ENCODE results near the gene LENG9.

Gene LENG9

DNA sequence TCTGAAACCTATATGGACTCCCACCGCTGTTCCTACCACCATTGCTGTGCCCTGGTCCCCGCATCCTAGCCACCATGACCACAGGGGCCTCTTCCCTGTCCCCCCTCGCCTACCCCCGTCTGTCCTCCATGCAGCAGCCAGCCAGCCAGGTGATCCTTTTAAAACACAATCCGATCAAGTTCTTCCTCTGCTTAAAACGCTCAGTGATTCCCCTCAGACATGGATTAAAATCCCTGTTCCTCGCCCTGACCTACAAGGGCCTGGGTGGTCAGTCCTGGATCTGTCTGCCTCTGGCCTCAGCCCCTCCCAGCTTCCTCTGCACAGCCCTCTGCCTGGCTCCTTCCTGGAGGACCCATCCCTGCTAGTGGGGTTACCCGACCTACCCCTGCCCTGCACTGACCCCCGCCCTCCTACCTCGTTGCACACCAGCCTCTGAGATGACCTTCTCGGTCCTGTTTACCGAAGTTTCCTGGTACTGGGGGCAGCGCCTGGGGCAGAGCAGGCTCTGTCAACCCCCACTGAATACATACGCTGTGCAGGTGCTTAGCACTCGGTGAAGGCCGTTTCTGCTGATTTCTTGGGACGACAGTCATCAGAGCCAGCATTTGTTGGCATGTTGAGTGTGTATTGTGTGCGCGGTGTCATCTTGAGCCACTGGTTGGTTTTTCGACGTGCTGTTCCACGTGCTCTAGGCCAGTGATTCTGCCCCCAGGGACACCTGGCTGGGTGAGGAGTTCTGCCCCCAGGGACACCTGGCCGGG, 29.3 kb downstream of the LENG9 start:
- no peak overlapping the region for H3K27ac ChIP-seq
- peak; percentile 57 for DNase-seq
- TF ChIP-seq CTCF (IDR thresholded peaks at IDR 0.05; ENCODE audit: low read depth, low read length) = no peak
- H3K27me3 ChIP-seq (ENCODE audit: insufficient read depth, low read depth, severe bottlenecking) = no peaks in the 10 kb centered on the region
- no peaks in the 10 kb centered on the region for H3K9me3 ChIP-seq (ENCODE audit: severe bottlenecking)
- peaks cover 3% of the 10 kb centered on the region for H3K36me3 ChIP-seq
- no peak overlapping the region for H3K4me3 ChIP-seq (ENCODE audit: low read depth, low read length)

- H3K27me3 ChIP-seq (ENCODE audit: insufficient read depth, low read depth, severe bottlenecking) = no peaks in the 10 kb centered on the region
- H3K4me3 ChIP-seq (ENCODE audit: low read depth, low read length) = no peak overlapping the region
- H3K9me3 ChIP-seq (ENCODE audit: severe bottlenecking) = no peaks in the 10 kb centered on the region
- DNase-seq = no peak
- H3K36me3 ChIP-seq = no peaks in the 10 kb centered on the region
- no peak overlapping the region for H3K27ac ChIP-seq
- TF ChIP-seq CTCF (IDR thresholded peaks at IDR 0.05; ENCODE audit: low read depth, low read length) = no peak
These were observed 29.9 kb downstream of the LENG9 start for GRCh38 chr19:54433697-54434096.

DNA sequence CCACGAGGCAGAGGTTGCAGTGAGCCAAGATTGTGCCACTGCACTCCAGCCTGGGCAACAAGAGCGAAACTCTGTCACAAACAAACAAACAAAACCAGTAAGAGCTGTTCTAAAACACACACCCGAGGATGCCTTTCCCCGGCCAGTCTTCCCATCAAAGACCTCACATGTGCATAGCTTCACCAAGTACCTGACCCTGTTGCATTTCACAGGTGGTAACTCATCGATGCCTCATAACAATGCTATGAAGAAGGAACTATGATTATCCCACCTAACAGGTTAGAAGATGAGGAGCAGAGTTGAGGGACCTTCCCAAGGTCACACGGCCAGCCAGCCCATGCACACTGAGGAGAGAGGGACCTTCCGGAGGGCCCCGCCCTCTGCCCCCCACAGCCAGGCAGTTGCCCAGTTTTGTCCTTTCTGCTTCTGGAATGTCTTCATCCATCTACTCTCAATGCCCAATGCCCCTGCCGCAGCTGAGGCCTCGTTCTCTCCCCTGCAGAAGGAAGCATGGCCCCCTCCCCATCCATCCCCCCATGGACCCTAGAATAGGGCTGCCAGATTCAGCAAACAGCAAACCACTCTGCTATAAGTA, 31.3 kb downstream of the LENG9 start:
- no peak for TF ChIP-seq CTCF (IDR thresholded peaks at IDR 0.05; ENCODE audit: low read depth, low read length)
- no peak overlapping the region for H3K4me3 ChIP-seq (ENCODE audit: low read depth, low read length)
- no peak overlapping the region for H3K27ac ChIP-seq
- no peaks in the 10 kb centered on the region for H3K27me3 ChIP-seq (ENCODE audit: insufficient read depth, low read depth, severe bottlenecking)
- DNase-seq = no peak
- H3K9me3 ChIP-seq (ENCODE audit: severe bottlenecking) = no peaks in the 10 kb centered on the region
- no peaks in the 10 kb centered on the region for H3K36me3 ChIP-seq

GRCh38 chr19:54431255-54431838, 32.2 kb downstream of the LENG9 start:
- DNase-seq = no peak
- no peak for TF ChIP-seq CTCF (IDR thresholded peaks at IDR 0.05; ENCODE audit: low read depth, low read length)
- no peaks in the 10 kb centered on the region for H3K36me3 ChIP-seq

GRCh38 chr19:54430306-54431254, 33.0 kb downstream of the LENG9 start:
- Histone ChIP-seq H3K27ac (no peak overlapping the region), H3K27me3 (ENCODE audit: insufficient read depth, low read depth, severe bottlenecking) (no peaks in the 10 kb centered on the region), H3K36me3 (no peaks in the 10 kb centered on the region), H3K4me3 (ENCODE audit: low read depth, low read length) (no peak overlapping the region), H3K9me3 (ENCODE audit: severe bottlenecking) (no peaks in the 10 kb centered on the region)
- peak; percentile 42; the same call in 1 of the 2 replicates for TF ChIP-seq CTCF (IDR thresholded peaks at IDR 0.05; ENCODE audit: low read depth, low read length)
- DNase-seq = peak; percentile 67

More at GRCh38 chr19:54431255-54431838, 32.2 kb downstream of the LENG9 start:
- Histone ChIP-seq H3K4me3 (ENCODE audit: low read depth, low read length) (no peak overlapping the region), H3K27me3 (ENCODE audit: insufficient read depth, low read depth, severe bottlenecking) (no peaks in the 10 kb centered on the region), H3K9me3 (ENCODE audit: severe bottlenecking) (no peaks in the 10 kb centered on the region), H3K27ac (no peak overlapping the region)

Data from WERI-Rb-1 (cell line).